ENCODE measurements around the gene FAM32A. TPM values are rescaled to one million over a fixed set of nuclear protein-coding genes. Genes with fewer than 3 reads are reported as not detected.

FAM32A gene
- total and polyA plus RNA-seq, 2 of the 8 experiments (the other 6 are each of a cell fraction or from before 2014, with no cell fraction given): 75.6 to 105 TPM

GRCh38 chr19:16156904-16157303 lies 28.3 kb upstream of the FAM32A start (continued):
- TF ChIP-seq RBBP5 (IDR thresholded peaks at IDR 0.05; ENCODE audit: borderline replicate concordance, low read depth, low read length): no peak
- no peak for TF ChIP-seq NANOG (IDR thresholded peaks at IDR 0.05; ENCODE audit: insufficient read depth, low read depth, low read length, poor library complexity, severe bottlenecking)
- TF ChIP-seq RXRA (IDR thresholded peaks at IDR 0.05; ENCODE audit: insufficient read depth, low read depth, low read length): no peak
- no peak for TF ChIP-seq POLR2AphosphoS5 (IDR thresholded peaks at IDR 0.05; ENCODE audit: low read depth, low read length)
- no peak for TF ChIP-seq KDM4A (IDR thresholded peaks at IDR 0.05; ENCODE audit: low read depth, low read length, severe bottlenecking)

Measured in H1 (cell line).